AG09319 (cell line): Measurements from ENCODE around the gene SPATS2L.

Source experiments
- DNase-seq: peaks from one replicate; pipeline ENCODE4 v3.0.0-alpha.2; 2010; ENCODE audit warnings: low read depth; ENCODE audit errors: extremely low read depth
- CTCF ChIP-seq: IDR thresholded peaks from 2 replicates; pipeline ENCODE4 v1.5.1; 2011; ENCODE audit warnings: low read depth, mild to moderate bottlenecking, inconsistent platforms, low read length, moderate library complexity

The SPATS2L gene

GRCh38 chr2:200276472-200276871, 30.0 kb upstream of the SPATS2L start:
- no peak for TF ChIP-seq CTCF

GRCh38 chr2:200278694-200279316, 27.7 kb upstream of the SPATS2L start:
- TF ChIP-seq CTCF: no peak
- no peak for DNase-seq

More at GRCh38 chr2:200276472-200276871, 30.0 kb upstream of the SPATS2L start:
- no peak for DNase-seq

- no peak for TF ChIP-seq CTCF
- DNase-seq: no peak
Measured at GRCh38 chr2:200279857-200280256, 26.6 kb upstream of the SPATS2L start.

- TF ChIP-seq CTCF: no peak
- no peak for DNase-seq
Measured at GRCh38 chr2:200286578-200286977, 19.9 kb upstream of the SPATS2L start.

- peak; percentile 90 for DNase-seq
- TF ChIP-seq CTCF: no peak
Measured at GRCh38 chr2:200288670-200289429, 17.6 kb upstream of the SPATS2L start.

- no peak for DNase-seq
- no peak for TF ChIP-seq CTCF
Measured at GRCh38 chr2:200296118-200296517, 10.4 kb upstream of the SPATS2L start.

- no peak for DNase-seq
- TF ChIP-seq CTCF: no peak
Measured at GRCh38 chr2:200297100-200297499, 9.4 kb upstream of the SPATS2L start.
